Calu3 (cell line): ENCODE results near the gene ECT2L. TPM values are rescaled to one million over a fixed set of nuclear protein-coding genes. Genes with fewer than 3 reads are reported as not detected.

Source experiments
- BruUV-seq: library from RNA; stranded (reverse); fragments of 400-500 nt; replicated peaks from 2 replicates; lab custom pipeline; 2021; lab: Mats Ljungman, UMichigan
- CTCF ChIA-PET: fragments of 300-600 bp; sonication (Branson Sonifier 250); formaldehyde crosslinking; loops from one replicate; lab custom pipeline; 2022; ENCODE audit warnings: antibody characterized with exemption; lab: Charles Lee
- DNase-seq: peaks from one replicate; pipeline ENCODE4 v3.0.0; 2022
- H3K27ac Mint-ChIP-seq: one replicate; pipeline ENCODE4 v1.8.0; 2022; ENCODE audit warnings: mixed read lengths; ENCODE audit not compliant: unreplicated experiment
- H3K27me3 Mint-ChIP-seq: one replicate; pipeline ENCODE4 v1.8.0; 2022; ENCODE audit warnings: mixed read lengths; ENCODE audit not compliant: unreplicated experiment
- H3K36me3 Mint-ChIP-seq: one replicate; pipeline ENCODE4 v1.8.0; 2022; ENCODE audit warnings: mild to moderate bottlenecking, moderate library complexity, mixed read lengths; ENCODE audit not compliant: insufficient read depth, unreplicated experiment
- H3K4me1 Mint-ChIP-seq: one replicate; pipeline ENCODE4 v1.8.0; 2022; ENCODE audit warnings: mild to moderate bottlenecking, low read depth, mixed read lengths; ENCODE audit not compliant: unreplicated experiment
- H3K4me3 Mint-ChIP-seq: one replicate; pipeline ENCODE4 v1.8.0; 2022; ENCODE audit warnings: mild to moderate bottlenecking, low read depth, moderate library complexity, mixed read lengths; ENCODE audit not compliant: unreplicated experiment
- H3K9me3 Mint-ChIP-seq: one replicate; pipeline ENCODE4 v1.8.0; 2022; ENCODE audit warnings: low read depth, mixed read lengths; ENCODE audit not compliant: unreplicated experiment
- CTCF ChIP-seq: fragments of 200-600 bp; IDR thresholded peaks from one replicate; pipeline ENCODE4 v1.8.0; 2022; ENCODE audit warnings: antibody characterized with exemption; ENCODE audit not compliant: unreplicated experiment
- intact Hi-C: fragments of 100-400 bp; cut with micrococcal nuclease; formaldehyde crosslinking; loops from one replicate; pipeline ENCODE4 v1.10.0; 2022; ENCODE audit not compliant: unreplicated experiment
- total RNA-seq: library from RNA; stranded (reverse); gene quantifications from 2 replicates; pipeline ENCODE4 v1.2.3, GENCODE V29; 2022

Gene ECT2L
- total RNA-seq, 1 experiment from 2014 or later: not detected

GRCh38 chr6:138811866-138812265 is 16.0 kb downstream of the ECT2L start:
- Mint-ChIP-seq H3K27ac (no peak overlapping the region), H3K4me1 (peaks cover 10% of the 10 kb centered on the region), H3K36me3 (no peaks in the 10 kb centered on the region), H3K27me3 (no peaks in the 10 kb centered on the region), H3K9me3 (no peaks in the 10 kb centered on the region), H3K4me3 (no peak overlapping the region)
- DNase-seq: no peak
- CTCF ChIA-PET: no interaction called here
- no TSS peak for BruUV-seq
- intact Hi-C loops: loop anchor here (10.0 kb wide), 2 partner anchors 93 to 773 kb away; no protein-coding TSS in a partner anchor
- no peak for TF ChIP-seq CTCF

GRCh38 chr6:138814179-138814834 is 18.4 kb downstream of the ECT2L start:
- Mint-ChIP-seq H3K36me3 (peaks cover 11% of the 10 kb centered on the region), H3K4me1 (peaks cover 27% of the 10 kb centered on the region), H3K9me3 (no peaks in the 10 kb centered on the region), H3K4me3 (no peak overlapping the region), H3K27ac (no peak overlapping the region), H3K27me3 (no peaks in the 10 kb centered on the region)
- no peak for TF ChIP-seq CTCF
- CTCF ChIA-PET: interaction anchor here (0.6 kb wide), 1 partner anchor 555 kb away, joined by 3 read pairs; no protein-coding TSS in a partner anchor
- intact Hi-C loops: loop anchor here (10.0 kb wide), 2 partner anchors 90 to 770 kb away; no protein-coding TSS in a partner anchor
- no peak for DNase-seq
- BruUV-seq: no TSS peak

GRCh38 chr6:138815221-138815620 is 19.3 kb downstream of the ECT2L start:
- no peak for TF ChIP-seq CTCF
- Mint-ChIP-seq H3K4me3 (no peak overlapping the region), H3K36me3 (peaks cover 11% of the 10 kb centered on the region), H3K4me1 (peaks cover 28% of the 10 kb centered on the region), H3K27ac (no peak overlapping the region), H3K9me3 (no peaks in the 10 kb centered on the region), H3K27me3 (no peaks in the 10 kb centered on the region)
- CTCF ChIA-PET: no interaction called here
- intact Hi-C loops: loop anchor here (5.0 to 10.0 kb wide), 3 partner anchors 90 to 770 kb away; no protein-coding TSS in a partner anchor
- BruUV-seq: no TSS peak
- DNase-seq: no peak

GRCh38 chr6:138815797-138816528 is 20.1 kb downstream of the ECT2L start:
- DNase-seq: no peak
- Mint-ChIP-seq H3K36me3 (peaks cover 11% of the 10 kb centered on the region), H3K27me3 (no peaks in the 10 kb centered on the region), H3K9me3 (no peaks in the 10 kb centered on the region), H3K27ac (peak overlapping the region; percentile 70), H3K4me3 (no peak overlapping the region), H3K4me1 (peaks cover 28% of the 10 kb centered on the region)
- intact Hi-C loops: loop anchor here (1.0 to 10.0 kb wide), 4 partner anchors 89 to 769 kb away; no protein-coding TSS in a partner anchor
- no peak for TF ChIP-seq CTCF
- BruUV-seq: no TSS peak
- CTCF ChIA-PET: interaction anchor here (1.2 to 1.3 kb wide), 2 partner anchors 170 to 548 kb away, joined by 3 to 8 read pairs; no protein-coding TSS in a partner anchor
